ES-I3 (cell line): ENCODE data around the gene FBXW5.

ENCODE experiments used
- H3K36me3 ChIP-seq: 2 replicates; pipeline ENCODE4 v1.6.1; 2013; ENCODE audit warnings: mild to moderate bottlenecking, low read length, control low read depth, moderate library complexity; ENCODE audit not compliant: insufficient read depth
- H3K4me1 ChIP-seq: 2 replicates; pipeline ENCODE4 v1.6.1; 2013; ENCODE audit warnings: mild to moderate bottlenecking, control low read depth, low read length; ENCODE audit not compliant: insufficient read depth
- H3K9ac ChIP-seq: 2 replicates; pipeline ENCODE4 v1.6.1; 2013; ENCODE audit warnings: low read depth, mild to moderate bottlenecking, low read length, moderate library complexity
- H3K9me3 ChIP-seq: 2 replicates; pipeline ENCODE4 v1.6.1; 2013; ENCODE audit warnings: mild to moderate bottlenecking, low read length, moderate library complexity; ENCODE audit not compliant: control insufficient read depth, insufficient read depth

The FBXW5 gene

DNA sequence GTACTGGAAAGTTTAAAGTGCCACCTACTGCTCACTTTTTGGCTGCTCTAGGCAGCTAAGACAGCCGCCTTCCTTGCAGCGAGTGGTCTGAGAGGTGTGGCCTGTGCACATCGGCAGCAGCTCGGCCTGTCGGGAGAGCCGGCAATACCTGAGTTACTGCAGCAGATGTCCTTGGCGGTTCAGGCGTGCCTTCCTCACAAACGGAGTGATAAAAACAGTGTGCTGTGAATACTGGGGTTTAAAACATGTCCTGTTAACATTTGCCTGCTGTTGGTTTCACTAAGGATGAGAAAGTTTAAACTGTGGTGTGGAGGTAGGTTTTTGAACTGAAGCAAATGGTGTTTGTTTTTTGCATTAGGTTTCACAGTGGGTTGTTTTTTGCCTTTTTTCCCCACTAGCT, 45.3 kb downstream of the FBXW5 start:
- peaks cover 25% of the 10 kb centered on the region for H3K36me3 ChIP-seq
- peaks cover 4% of the 10 kb centered on the region; the same call in 1 of the 2 replicates for H3K4me1 ChIP-seq
- no peaks in the 10 kb centered on the region for H3K9me3 ChIP-seq
- H3K9ac ChIP-seq, result no peak overlapping the region

DNA sequence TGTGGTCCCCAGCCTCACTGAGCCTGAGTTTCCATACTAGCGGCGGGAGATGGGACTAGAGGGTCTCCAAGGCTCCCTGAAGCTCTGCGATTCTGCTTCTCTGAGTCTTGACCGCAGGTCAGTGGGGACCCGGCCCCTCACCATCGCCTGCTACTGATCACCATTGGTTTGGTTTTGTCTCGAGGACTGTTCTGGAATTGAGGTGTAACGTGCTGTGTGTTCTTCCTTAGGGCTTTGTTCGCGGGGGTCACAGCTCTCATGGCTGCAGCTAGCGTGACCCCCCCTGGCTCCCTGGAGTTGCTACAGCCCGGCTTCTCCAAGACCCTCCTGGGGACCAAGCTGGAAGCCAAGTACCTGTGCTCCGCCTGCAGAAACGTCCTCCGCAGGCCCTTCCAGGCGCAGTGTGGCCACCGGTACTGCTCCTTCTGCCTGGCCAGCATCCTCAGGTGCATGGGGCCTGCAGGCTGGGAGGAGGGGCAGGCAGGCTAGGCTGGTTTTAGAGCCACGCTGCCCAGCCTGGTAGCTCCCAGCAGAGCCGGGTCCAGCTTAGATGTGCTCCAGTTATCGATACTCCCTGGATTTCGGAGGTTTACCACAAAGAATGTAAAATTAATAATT, 45.9 kb downstream of the FBXW5 start:
- peaks cover 4% of the 10 kb centered on the region; the same call in 1 of the 2 replicates for H3K4me1 ChIP-seq
- peaks cover 25% of the 10 kb centered on the region for H3K36me3 ChIP-seq
- no peak overlapping the region for H3K9ac ChIP-seq
- H3K9me3 ChIP-seq, result no peaks in the 10 kb centered on the region

DNA sequence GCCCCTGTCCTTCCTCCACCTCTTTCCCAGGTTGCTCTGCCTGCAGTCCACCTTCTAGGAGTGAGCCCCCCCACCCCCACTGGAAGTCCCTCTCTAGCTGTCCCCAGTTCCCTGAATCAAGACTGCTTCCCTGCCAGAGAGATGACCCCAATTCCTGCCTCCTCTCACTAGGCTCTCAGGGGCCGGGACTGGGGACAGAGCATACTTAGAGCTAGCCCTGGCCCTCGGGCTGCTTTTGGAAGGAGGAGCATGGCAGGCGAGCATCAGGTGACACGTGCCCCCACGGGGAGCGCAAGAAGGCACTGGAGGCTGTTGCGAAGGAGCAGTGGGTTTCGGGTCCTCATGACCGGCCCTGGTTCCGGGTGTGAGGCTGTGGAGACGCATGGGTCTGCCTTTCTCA, 48.5 kb downstream of the FBXW5 start:
- Histone ChIP-seq H3K4me1 (no peaks in the 10 kb centered on the region), H3K9me3 (no peaks in the 10 kb centered on the region), H3K36me3 (peaks cover 13% of the 10 kb centered on the region), H3K9ac (no peak overlapping the region)

DNA sequence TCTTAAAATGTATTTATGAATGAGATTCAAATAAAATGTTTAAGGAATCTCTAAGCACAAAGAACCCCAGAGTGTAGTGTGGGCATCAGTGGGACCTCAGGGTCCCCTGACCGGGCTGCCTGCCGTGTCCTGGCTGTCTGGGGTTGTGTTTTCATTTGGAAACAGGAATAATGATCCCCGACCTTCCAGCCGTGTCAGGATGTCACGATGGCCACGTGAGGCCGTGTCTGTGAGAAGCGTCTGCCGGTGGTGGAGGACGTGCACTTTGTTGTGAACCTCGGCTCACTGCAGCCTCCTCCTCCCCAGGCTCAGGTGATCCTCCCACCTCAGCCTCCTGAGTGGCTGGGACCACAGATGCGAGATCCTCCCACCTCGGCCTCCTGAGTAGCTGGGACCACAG, 53.9 kb downstream of the FBXW5 start:
- Histone ChIP-seq H3K9ac (no peak overlapping the region), H3K4me1 (no peaks in the 10 kb centered on the region), H3K36me3 (no peaks in the 10 kb centered on the region), H3K9me3 (no peaks in the 10 kb centered on the region)
